Measurements from ENCODE around the gene ZNF281.
"Not testable (repeated sequence)": the region's sequence is repeated elsewhere in the genome, so short reads cannot be mapped to it uniquely, and the experiment has no call there.

Gene ZNF281, protein sequence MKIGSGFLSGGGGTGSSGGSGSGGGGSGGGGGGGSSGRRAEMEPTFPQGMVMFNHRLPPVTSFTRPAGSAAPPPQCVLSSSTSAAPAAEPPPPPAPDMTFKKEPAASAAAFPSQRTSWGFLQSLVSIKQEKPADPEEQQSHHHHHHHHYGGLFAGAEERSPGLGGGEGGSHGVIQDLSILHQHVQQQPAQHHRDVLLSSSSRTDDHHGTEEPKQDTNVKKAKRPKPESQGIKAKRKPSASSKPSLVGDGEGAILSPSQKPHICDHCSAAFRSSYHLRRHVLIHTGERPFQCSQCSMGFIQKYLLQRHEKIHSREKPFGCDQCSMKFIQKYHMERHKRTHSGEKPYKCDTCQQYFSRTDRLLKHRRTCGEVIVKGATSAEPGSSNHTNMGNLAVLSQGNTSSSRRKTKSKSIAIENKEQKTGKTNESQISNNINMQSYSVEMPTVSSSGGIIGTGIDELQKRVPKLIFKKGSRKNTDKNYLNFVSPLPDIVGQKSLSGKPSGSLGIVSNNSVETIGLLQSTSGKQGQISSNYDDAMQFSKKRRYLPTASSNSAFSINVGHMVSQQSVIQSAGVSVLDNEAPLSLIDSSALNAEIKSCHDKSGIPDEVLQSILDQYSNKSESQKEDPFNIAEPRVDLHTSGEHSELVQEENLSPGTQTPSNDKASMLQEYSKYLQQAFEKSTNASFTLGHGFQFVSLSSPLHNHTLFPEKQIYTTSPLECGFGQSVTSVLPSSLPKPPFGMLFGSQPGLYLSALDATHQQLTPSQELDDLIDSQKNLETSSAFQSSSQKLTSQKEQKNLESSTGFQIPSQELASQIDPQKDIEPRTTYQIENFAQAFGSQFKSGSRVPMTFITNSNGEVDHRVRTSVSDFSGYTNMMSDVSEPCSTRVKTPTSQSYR

DNA sequence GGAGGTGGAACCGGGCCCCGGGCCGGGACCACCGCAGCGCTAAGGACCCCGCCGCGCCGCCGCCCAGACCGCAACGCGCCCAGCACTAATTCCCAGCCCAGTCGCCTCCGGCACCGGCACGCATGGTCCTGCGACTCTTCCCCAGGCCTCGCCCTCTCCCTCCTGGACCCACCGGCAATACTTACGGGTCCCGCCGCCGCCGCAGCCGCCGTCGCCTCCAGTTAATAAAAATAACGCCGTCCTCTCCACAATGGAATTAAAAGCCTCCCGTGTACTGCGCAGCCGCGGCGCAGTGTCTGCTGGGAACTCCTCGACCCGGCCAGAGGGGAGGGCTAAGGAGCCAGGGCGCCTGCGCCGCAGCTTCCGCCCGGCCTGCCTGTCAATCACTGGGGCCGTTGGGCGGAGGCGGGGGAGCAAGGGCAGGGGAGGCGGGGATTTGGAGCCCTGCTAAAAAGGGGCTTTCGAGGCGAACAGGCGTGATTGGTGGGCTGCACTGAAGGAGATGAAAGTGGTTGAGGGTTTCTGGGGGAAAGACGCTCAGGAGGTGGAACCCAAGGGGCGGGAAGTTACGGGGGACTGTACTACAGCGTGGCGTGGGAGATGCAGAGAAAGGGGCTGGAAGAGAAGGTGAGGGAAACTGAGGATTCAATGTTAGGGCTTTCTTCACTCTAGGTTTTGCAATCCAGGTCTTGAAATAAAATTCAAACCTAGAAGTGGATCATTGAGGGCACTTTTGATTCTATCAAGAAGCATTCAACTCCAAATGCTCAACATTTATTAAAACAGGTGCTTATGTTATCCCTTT lies at the start of gene ZNF281:
TSS of gene ZNF281 (minus strand) at position 276 of the 805 bp plus-strand sequence. CDS start 331 bp downstream, outside the sequence.
- peak; percentile 96 for DNase-seq

DNA sequence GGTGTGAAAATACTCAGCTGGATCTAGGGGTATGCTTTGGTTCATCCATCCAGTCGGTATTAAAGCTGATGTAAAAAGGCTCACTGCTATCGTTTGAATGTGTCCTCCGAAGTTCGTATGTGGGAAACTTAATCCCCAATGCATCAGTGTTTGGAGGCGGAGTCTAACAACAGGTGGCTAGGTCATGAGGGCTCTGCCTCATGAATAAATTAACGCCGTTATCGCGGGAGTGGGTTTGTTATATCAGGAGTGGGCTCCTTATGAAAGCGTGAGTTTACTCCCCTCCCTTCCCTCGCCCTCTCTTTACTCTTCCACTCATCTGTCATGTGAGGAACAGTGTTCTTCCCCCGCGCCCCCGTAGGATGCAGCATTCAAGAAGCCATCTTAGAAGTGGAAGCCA lies 48.9 kb upstream of the ZNF281 start:
- DNase-seq = no peak

DNA sequence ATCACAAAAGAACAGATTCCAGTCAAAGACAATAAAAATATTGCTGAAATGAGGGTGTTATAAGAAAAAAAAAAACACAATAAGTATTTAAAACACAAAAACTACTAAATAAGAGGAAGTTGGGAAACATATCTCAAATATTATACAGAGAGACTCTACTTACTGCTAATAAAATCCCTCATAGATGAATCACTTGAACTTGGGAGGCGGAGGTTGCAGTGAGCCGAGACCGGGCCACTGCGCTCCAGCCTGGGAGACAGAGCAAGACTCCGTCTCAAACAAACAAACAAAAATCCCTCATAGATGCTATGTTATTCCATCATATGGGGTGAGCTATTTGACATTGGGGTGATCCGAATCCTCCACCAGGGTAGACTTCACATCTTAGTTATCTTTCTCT lies 48.0 kb upstream of the ZNF281 start:
- no peak for DNase-seq

DNA sequence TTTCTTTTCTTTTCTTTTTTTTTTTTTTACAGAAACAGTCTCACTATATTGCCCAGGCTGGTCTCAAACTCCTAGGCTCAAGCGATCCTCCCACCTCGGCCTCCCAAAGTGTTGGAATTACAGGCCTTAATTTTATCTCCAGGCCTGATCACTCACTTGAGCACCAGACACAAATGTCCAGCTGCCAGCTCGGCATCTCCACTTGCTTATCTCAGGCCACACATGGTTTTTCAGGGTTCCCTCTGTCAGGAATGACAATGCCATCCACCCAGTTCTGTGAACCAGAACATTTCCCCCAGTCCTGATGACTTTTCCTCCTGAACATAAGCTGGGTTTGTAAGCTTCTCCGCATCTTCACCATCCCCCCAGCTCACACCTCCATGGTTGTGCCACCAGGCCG lies 44.6 kb upstream of the ZNF281 start:
- no peak for DNase-seq

DNA sequence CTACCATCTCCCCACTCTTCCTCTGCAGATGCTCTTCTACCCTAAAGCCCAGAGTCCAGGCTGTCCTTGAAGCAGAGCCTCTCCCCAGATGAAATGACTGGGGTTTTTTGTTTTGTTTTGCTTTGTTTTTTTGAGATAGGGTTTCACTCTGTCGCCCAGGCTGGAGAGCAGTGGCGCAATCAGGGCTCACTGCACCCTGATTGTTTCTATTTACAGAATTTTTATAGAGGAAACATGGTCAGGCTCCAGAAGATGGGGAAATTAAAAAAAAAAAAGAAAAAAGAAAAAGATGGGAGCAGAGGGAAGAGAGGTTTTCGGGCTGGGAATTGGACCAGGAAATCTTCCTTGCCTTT lies 43.7 kb upstream of the ZNF281 start:
- DNase-seq = no peak

DNA sequence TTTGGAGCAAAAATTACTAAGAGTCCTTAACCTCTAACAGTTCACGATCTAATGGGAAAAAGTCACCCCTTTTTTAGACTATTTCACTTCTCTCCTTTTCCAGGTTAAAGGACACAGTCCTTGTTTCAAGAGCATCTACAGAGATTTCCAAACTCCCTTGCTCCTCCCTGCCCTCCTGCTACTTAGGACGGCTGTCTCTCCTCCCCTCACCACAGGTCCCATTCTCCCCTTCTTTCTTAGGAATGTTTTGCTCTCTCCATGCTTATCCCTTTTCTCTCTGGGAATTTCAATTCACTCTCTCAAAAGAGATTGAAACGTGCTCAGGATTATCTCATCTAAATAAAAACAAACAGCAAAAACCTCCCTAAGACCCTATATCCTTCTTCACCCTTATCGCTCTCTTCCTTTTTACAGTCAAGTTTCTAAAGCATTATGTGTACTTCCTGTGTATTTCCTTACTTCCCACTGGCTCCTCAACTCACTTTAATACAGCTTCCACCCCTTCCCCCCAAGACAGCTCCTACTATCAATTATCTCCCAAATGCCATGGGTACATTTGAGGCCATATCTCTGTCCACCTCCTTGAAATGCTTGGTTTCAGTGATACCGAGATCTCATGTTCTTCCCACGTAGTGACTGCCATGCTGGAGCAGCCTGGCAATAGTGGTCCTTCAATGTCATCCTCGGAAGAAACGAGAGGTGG lies 43.2 kb upstream of the ZNF281 start:
- DNase-seq = no peak

DNA sequence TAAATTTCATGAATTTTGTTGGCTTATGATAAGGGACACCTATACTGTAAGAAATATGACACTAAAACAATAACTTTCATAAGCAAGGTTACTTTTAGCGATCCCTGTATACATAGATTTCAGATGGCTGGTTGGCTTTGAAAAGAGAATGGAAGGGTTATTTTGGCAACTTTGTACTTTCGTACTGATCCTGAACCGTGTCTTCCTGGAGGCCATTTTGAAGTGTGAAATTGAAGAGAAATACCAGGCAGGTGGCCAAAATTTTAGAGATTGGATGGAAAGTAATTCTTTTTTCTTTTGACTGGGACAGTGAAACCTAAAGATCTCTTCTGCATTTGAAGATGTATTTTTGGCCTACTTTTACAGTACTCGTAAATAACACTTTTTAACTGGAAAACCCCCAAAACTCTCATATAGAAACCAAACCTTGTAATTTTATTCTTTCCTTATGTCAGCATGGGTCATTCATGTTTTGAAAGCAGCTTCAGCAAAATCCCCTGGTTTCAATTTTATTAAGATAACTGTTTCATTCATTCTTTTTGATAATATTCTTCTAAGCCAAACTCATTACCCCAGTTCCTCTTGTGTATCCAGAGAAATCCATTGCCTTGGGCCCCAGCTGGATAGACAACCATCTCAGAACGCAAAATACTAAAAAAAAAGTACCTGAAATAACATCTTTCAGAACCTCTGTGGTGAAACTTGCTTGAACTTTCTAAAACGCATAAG lies 38.4 kb upstream of the ZNF281 start:
- DNase-seq = no peak

DNA sequence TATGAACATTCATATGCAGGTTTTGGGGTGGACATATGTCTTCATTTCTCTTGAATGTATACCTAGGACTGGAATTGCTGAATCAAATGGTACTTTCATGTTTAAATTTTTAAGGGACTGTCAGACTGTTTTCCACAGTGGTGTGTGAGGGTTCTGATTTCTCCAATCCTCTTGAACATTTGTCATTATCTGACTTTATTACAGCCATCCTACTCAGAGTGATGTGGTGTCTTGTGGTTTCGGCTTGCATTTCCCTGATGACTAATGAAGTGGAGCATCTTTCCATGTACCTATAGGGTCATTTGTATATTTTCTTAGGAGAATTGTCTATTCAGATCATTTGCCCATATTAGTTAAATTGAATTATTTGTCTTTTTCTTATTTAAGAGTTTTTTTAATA lies 35.4 kb upstream of the ZNF281 start:
- DNase-seq = no peak

DNA sequence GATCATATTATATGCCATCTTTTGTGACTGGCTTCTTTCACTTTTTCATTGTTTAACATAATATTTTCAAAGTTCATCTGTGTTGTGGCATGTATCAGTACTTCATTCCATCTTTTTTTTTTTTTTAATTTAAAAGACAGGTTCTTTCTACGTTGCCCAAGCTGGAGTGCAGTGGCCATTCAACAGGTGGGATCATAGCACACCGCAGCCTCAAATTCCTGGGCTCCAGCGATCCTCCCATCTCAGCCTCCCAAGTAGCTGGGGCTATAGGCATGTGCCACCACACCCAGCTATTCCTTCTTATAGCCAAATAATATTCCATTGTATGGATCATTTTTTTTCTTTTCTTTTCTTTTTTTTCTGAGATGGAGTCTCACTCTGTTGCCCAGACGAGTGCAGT lies 34.6 kb upstream of the ZNF281 start:
- DNase-seq = no peak

DNA sequence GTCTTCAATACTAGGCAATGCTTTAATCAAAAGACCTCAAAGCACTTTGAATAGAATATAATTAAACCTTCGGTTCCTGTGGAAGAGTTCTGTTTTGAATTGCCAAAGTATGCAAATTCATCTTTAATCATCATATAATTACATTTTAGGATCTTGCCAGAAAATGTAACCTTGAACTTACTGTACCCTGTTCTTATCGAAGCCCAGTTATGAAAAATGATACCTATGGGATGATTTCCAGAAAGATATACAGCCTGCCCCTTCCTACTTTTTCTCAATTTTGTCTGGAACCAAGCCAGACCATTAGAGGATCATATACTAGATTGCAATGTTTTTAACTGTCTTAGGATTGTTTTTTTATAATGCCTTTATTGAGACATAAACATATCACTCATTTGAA lies 34.0 kb upstream of the ZNF281 start:
- DNase-seq = no peak

DNA sequence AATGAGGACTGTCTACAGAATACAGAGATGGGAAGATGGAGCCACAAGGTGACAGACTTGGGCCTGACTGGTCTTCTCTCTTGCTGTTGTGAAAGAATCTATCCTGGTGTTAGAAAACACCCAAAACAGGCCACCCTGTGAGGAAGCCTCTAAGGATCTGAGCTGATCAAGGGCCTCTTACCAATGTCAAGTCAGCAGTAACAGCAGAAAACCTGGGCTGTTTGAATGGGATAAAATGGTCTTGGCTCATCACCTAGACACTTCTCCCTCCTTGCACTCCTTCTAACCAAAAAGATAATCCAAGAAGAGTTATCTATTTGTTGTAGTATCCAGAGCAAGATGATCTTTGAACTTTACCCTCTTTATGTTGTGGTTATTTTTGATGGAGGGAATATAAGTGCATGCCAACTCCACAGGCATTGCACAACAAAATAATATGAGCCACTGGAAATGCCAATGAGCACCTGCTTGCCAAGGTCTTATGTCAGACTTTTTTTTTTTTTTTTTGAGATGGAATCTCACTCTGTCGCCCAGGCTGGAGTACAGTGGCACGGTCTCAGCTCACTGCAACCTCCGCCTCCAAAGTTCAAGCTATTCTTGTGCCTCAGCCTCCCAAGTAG lies 32.8 kb upstream of the ZNF281 start:
- DNase-seq = no peak

DNA sequence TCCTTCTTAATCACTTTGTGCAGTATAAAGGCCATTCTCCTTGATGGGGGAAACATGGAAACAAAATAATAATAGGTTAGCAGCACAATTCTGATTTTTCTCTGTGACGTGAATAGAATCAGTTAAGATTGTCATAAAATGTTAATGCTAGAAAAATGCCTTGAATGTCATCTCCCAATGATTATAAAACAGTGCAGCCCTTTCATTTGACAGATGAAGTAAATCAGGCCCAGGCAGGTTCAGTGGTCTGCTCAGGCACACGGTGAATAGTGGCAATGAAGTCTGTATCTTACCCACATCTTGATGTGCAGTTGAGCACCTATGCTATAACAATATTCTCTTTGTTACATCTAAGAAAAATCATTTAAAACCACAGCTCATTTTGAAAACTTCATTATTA lies 32.2 kb upstream of the ZNF281 start:
- no peak for DNase-seq

DNA sequence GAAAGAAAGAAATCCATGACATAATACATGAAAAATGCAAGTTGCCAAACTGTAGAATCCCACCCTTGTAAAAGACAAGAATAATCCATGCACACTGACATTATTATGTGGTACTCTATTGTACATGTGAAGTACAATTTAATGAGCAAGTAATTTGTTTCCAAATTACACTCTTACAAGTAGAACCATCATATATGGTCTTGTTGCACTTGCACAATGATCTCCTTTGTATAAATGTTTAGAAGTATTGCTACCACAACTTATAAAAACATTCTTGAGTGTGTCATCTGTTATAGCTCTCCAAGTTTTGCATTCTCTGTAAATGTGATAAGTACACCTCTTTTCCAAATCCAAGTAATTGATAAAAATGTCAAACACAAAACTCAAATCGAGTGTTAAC lies 29.1 kb upstream of the ZNF281 start:
- DNase-seq = no peak

DNA sequence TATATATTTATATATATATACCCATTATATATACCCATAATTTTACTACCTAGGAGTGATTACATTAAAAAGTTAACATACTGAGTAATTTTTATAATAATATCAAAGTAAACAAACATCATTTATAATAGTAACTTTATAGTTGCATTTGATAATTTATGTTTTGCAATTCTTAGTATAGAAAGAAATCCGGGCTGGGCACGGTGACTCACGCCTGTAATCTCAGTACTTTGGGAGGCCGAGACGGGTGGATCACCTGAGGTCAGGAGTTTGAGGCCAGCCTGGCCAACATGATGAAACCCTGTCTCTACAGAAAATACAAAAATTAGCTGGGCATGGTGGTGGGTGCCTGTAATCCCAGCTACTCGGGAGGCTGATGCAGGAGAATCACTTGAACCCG lies 28.6 kb upstream of the ZNF281 start:
- not testable (repeated sequence) for DNase-seq

DNA sequence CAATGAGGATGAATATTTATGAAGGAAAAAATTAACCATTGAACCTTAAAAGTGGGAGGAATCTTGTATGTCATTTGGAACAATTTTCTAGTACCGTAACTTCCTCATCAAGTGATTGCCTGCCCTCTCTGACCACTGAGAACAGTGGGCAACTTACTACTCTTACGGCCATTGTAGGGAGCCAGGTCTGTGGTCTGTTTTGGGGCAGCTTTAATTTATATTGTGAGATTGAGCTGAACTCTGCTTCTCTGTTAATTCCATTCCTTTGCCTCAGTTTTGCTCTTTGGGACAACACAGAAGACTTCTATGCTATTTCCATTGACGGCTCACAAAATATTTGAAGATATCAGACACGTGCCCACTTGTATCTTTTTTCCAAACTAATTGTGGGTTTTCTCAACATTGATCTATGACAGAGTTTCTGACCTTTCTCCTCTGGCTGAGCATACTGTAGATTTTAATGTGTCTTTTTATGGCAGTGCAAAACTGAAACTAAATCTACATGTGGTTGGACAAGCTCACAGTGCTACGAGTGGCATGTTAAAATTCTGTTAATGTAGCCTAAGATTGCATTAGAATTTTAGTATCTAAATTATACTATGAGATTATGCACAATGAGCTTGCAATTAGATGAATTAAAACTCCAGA lies 27.8 kb upstream of the ZNF281 start:
- DNase-seq = no peak

DNA sequence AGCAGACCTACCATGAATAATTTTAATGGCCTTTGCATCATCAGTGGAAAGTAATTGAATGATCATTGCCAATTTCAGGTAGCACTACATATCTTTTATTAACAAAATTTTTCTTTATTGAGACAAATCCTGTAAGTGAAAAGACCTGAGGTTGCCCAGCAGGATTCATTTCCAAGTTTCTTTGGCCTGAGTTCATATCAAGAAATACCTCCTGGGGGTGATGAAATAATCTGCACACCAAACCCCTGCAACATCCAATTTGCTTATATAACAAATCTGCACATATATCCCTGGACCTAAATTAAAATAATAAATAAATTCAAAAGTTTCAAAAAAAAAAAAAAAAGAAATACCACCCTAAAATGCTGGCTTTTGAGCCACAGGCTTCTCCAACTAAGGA lies 27.3 kb upstream of the ZNF281 start:
- no peak for DNase-seq

DNA sequence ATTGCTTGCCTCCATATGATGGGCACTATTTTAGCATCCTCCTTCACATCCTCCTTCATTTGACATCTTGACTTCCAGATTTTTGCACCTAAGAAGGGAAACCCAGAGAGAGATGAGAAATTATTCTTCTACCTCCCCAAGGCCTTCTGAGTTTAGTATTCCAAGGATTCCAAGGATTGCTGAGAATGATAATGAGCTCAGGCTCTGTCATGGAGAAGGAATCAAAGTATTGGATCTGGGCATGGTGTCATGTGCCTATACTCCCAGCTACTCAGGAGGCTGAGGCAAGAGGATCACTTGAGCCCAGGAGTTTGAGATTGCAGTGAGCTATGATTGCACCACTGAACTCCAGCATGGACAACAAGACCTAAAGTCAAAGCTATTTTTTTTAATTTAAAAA lies 26.6 kb upstream of the ZNF281 start:
- no peak for DNase-seq

DNA sequence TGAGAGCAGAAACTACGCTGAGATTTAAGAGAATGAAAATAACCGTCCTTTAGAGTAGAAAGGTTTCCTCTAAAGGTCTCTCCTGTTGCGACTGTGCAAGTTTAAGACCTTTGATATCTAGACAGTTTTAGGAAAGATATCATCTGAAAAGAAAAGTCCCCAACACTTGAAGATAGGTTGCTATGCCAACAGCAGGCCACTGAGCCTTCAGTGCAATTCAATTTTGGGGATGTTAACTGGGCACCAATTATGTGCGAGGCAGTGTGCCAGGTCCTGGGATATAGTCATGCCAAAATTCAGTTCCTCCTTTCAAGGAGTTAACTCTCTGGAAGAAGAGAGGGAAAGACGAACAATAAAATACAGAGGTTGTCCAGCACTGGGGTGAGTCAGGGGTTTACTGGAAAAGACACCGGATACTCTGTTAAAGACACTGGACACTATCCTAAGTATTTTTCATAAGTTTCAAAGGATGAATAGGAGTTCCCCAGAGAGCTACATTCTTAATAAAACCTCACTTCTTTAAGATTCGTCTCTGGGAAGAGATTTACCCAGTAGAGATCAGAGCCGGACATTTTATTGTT lies 25.5 kb upstream of the ZNF281 start:
- no peak for DNase-seq

DNA sequence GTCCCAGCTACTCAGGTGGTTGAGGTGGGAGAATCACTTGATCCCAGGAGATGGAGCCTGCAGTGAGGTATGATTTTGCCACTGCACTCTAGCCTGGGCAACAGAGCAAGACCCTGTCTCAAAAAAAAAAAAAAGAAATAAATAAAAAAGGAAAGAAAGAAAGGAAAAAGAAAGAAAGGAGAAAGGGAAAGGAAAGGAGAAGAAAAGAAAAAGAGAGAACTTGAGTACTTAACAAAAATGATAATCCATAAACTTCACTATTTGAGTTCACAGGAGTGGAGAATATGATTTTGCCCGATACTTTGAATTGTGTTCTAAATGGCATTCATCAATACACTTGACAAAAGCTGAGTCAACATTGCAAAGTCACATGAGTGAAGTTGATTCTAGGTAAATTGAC lies 23.8 kb upstream of the ZNF281 start:
- DNase-seq = no peak

DNA sequence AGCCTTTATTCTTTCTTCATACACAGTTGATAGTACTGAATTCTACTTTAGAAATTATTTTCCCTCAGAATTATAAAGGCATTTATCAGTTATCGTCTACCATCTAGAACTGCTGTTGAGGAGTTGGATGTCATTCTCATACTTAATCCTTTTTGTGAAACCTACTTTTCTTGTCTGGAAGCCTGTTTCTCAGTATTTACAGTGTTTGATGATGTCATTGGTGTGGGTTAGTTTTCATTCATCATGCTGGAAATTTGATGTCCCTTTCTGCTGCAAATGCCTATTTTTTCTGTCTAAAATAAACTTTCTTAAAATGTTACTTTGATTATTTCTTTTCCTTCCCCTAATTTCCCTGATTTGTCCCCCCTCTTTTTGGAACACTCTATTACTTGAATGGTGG lies 22.8 kb upstream of the ZNF281 start:
- no peak for DNase-seq
